Measurements from ENCODE around the gene ADCY9.

Gene ADCY9

DNA sequence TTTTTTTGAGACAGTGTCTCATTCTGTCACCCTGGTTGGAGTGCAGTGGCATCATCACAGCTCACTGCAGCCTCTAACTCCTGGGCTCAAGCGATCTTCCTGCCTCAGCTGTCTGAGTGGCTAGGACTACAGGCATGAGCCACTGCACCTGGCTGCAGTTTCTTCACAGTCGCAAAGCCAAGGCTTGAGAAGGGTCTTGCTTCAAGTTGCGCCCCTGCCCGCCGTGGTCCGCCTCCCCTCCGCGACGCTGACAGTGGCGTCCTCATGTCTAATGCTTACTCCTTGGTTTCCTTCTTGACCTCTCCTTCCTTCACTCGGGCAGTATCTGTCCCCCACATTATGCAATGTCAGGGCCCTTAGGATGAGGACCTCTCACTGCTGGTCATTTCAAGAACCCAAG is 112.7 kb downstream of the ADCY9 start:
- DNase-seq (ENCODE audit: low read depth in 2 of 2): no peak

DNA sequence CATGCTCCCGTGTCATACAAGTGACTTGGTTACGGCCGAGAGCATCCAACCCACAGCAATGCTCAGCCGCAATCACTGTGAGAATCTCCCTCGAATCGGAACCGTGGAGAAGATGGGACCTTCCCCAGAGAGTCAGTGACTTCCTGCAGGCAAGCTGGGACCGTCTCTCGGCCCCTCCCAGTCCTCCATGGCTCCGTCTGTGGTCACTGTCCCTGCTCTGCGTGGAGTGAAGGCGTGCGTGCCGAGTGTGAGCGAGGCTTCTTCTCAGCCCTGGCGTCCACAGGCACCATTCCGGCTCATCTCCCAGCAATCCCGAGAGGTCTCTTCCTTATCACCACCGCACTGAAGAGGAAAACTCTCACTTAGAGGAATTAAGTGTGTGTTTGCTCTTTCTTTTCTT is 113.1 kb downstream of the ADCY9 start:
- DNase-seq (ENCODE audit: low read depth in 2 of 2): no peak

DNA sequence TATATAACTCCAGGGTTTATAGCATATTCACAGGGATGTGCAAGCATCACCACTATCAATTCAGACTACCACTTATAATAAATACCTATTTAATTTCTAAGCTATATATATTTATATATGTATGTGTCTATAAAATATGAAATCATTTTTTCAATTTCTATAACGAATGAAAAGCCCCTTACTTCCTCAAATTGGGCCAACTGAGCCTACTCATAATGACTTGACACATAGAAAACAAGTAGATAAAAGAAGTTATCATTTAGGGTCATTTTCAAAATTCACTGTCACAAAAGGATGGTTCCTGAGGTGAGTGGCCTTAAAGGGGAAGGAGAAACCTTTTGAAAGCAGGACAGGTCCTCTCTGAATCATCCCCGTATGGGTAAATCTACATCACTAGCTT is 114.1 kb downstream of the ADCY9 start:
- no peak for DNase-seq (ENCODE audit: low read depth in 2 of 2)

DNA sequence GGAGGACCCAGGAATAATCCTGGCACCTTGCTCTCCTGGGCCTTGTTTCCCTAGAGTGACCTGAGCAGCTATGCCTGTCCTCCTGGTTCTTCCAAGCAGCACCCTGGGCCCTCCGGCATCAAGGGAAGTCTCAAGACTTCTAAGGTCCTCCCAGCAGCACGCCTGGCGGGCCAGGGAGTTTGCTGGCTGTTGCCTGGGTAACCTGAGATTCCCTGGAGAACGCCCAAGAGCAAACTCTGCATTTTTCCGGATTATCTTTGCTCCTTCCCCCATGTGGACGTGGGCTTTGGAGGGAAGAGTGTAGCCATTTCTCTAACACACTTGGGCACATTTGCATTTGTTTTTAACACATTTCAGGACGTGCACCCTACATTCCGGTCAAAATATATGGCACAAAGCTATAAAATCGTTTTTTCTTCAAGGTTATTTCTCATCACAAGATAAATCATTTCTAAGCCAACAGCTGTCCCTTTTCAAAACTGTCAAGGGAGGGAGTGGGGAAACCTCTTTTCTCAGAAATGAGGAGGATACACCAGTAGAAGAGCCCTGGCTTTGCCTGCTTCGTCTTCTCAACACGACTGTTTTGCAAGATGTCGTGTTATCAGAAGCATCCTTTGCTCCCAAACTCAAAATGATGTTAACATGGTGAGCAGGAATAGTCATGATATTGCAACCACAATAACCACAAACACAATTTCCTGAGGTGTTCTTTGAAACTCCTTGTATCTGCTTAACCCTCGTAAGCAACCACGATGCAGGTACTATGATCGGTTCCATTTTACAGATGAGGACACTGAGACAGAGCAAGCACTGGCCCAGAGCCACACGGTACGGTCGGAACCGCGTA is 116.5 kb downstream of the ADCY9 start:
- no peak for DNase-seq (ENCODE audit: low read depth in 2 of 2)

DNA sequence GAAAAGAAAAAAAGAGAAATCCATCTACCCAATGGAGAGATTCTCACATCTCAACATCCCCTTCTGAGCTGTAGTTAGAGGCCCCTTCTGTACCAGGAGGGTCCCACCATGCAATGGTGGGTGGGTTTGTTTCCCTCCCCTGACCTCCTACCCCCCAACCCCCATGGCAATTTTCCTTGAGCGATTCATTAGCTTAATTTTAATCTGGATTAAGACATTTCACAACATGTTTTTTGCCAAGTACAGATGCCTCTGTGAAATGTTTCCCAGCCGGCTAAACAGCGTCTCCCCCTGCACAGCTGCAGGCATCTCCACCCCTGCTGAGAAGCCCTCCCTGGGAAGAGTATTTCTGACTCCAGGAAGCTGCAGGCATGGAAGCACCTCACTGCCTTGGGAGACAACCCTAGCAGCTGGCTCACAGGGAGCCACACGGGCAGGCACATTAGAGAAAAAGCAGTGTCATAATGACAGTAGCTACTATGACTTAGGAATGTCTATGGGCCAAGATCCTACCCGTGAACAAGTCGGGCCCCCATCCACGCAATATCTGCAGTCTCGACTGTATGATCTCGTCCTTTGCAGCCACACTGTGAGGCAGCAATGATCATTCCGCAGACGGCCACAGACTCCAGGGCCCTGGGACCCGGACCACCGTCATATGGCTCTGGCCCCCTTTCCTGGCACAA is 117.3 kb downstream of the ADCY9 start:
- no peak for DNase-seq (ENCODE audit: low read depth in 2 of 2)

DNA sequence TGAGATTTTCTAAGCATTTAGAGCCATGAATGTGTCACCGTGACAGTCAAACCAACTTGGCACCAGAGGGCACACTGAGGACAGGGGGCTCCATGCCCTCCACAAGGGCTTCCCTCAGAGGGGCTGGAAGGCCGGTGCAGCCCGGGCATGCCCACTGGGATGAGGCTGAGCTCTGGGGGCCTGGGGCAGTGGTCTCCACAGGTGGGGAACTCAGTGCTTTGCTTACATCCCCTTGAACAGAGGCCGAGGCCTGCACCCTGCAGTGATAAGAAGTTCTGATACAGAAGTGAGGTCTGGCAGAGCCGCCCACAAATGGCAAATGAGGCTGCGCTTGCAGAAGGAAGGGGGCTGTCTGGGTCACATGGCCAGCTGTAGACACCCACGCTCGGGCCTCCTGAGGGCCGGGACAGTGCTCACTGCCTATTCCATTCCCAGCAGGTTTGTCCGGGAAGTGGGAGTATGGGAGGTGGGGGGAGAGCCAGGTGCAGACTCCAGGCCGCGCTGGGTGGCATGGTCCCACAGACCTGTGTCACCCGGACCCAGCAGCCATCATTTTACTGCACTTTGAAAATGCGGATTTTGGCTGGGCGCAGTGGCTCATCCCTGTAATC is 118.9 kb downstream of the ADCY9 start:
- DNase-seq (ENCODE audit: low read depth in 2 of 2): no peak

DNA sequence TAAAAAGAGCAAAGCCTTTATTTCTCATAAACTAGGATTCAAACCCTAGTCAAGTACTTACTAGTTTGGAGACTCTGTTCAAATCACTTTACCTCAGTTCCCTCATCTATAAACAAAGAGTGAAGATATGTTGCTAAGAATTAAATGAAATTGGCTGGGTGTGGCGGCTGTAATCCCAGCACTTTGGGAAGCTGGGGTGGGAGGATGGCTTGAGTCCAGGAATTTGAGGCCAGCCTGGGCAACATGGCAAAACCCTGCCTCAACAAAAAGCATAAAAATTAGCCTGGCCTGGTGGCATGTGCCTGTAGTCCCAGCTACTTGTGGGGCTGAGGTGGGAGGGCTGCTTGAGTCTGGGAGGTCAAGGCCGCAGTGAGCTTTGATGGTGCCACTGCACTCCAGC is 121.2 kb downstream of the ADCY9 start:
- DNase-seq (ENCODE audit: low read depth in 2 of 2): no peak

DNA sequence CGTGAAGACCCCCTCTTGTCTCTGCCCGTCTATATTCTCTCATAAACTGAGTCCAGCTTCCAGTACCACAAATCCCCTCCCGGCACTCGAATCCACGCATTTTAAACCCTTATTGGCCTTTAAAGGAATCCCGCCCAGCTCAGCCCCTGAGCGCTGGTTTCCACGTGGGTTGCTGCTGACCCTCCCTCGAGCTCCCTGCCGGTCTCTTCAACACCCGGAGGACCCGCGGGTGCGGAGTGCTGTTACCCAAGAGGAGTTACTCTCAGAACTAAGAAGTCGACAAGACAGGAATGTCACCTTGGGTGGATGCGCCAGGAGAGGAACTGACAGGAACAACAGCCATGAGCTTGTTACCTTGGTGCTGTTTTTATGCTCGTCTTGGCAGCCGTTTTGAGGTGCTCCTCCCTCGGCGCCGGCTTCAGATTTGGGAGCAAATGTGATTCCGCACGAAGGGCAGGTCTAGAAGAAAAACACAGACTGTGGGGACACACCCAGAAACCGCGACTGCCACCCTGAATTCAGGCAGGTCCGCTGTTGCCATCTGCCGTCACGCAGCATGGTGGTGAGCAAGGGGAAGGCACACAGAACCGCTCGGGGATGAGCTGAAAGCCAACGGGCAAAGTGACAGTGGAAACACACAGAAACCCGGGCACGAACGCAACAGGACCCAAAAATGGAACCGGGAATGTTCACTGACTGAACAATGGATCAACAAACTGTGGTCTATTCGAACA is 123.0 kb downstream of the ADCY9 start:
- no peak for DNase-seq (ENCODE audit: low read depth in 2 of 2)

DNA sequence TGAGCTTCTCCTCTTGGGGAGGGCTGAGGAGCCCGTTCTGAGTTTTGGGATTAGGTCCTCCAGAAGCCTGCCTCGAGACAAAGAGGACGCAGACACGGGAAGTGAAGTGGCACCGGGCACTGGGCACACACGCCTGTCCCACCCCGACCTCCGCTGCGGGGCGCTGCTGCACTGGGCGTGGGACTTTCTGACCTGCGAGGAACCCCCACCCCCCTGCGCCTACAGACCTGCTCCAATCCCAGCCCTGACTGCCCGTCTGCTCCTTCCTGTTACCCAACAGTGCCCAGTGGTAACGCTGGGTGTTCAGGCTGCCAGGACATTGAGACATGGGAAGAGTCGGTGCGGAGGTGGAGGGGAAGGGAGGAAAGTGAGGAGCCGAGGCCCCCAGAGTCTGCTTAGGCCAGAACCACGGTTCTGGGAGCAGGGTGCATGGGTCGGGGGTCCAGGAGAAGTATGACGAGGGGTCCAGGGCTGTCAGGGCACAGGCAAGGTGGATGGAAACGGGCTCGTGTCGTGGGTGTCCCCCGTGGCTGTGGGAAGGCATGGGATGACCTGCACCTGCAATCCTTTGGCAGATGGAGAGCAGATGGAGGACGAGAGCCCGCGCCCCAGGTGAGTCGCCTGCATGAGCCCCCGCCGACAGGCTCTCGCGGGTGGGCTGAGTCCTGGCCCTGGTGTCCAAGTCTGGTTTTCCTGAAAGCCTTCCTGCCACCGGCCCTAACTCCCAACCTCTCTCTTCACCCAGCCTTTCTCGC is 123.8 kb downstream of the ADCY9 start:
- no peak for DNase-seq (ENCODE audit: low read depth in 2 of 2)

DNA sequence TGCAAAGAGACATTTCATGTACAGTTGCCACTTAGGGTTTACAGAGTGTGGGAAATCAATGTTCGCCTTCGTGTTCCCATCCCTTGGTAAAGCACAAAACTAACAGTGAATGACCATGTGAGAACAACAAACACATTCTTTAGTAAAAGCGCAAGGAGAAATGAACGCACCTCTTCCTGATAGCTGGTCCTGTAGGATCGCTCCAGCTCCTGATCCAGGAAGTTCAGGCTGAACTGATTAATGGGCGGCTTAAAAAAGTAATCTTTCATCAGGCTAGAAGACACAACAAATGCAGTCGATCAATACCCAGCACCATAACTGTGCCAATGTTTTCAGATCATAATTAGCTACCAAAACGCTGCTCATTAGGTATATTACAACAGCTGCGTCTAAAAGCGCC is 127.4 kb downstream of the ADCY9 start:
- DNase-seq (ENCODE audit: low read depth in 2 of 2): no peak

DNA sequence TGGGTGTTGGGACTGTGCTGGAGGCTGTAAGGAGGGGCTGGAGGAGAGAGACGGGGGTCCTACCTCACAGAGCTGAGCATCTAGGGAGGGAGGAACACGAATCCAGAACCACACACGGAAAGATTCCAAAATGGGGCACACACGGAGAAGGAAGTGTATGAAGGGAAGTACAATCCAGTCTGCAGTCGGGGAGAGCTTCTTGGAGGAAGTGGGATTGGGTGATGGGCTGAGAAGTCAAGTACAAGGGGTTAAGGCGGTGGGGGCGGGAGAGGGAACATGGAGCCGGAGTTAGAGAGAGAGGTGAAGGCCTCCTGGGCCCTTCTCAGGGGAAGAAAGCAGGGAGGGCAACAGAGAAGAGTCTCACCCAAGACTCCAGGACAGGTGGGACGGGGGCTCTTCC is 128.2 kb downstream of the ADCY9 start:
- DNase-seq (ENCODE audit: low read depth in 2 of 2): no peak

DNA sequence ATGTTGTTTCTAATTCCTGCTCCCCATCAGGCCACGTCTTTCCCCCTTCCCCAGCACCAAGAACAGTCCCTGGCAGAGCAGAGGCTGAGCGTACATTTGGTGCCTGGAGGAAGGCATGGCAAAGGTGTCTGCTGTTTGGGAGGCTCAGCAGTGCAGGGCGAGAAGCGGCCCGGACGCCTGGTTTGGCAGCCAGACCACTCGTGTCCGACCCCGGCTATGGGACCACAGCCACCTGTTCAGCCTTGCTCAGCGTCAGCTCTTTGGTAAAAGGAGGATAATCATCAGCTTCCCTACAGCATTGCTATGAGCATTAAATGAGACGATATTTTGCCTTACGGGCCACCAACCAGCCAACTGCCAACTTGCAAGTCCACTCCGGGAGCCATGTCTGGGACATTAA is 129.0 kb downstream of the ADCY9 start:
- DNase-seq (ENCODE audit: low read depth in 2 of 2): no peak

DNA sequence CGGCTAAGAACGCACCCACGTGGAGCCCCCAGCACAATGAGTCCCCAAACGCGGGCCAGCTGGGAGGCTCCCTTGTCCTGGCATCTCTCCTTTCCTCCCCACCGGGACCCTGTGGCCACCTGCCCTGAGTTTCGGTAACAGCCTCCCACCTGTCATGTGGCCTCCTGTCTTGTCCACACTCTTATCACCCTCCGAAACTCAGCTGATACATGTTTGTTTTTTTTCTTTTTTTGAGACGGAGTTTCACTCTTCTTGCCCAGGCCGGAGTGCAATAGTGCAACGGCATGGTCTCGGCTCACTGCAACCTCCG is 130.1 kb downstream of the ADCY9 start:
- no peak for DNase-seq (ENCODE audit: low read depth in 2 of 2)

DNA sequence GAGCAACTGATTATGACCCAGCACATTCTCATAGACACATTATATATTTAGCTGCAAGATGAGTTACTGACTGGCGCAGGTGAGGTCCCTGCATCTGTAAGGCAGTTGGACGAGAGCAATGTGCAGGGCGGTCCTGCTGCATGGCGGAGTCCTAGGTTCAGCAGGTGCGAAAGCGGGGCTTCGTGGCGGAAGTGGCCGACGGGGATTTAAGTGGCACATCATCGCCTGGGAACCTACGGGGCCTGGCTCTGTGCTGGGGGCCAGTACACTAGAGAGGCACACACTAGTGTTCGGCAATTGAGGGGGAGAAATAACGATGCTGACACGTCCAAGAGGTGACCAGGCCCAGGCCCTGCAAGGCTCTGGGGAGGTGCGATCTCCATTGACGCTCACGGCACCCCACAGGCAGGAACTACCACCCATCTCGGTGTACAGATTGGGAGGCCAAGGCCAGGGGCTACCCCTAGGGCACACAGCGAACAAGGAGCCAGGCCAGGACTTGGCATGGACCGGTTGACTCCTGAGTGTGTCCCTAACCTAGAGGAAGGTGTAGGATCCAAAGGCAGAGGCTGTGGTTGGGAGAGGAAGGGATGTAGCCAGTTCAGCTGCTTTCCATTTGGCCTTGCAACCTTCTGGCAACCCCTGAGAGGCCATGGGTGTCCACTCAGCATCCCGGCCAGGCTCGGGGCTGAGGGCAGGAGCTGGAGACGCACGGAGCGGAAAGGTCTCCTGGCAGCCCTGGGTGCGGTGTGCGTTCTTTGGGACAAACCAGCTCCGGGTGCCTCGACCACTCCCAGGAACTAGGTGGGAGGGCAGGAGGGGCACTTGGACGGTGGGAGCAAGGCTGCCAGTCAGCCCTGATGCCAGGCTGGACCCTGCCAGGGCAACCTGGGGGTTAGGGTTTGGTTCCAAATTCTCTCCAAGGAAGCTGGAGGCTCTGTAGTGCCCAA is 131.9 kb downstream of the ADCY9 start:
- DNase-seq (ENCODE audit: low read depth in 2 of 2): no peak

DNA sequence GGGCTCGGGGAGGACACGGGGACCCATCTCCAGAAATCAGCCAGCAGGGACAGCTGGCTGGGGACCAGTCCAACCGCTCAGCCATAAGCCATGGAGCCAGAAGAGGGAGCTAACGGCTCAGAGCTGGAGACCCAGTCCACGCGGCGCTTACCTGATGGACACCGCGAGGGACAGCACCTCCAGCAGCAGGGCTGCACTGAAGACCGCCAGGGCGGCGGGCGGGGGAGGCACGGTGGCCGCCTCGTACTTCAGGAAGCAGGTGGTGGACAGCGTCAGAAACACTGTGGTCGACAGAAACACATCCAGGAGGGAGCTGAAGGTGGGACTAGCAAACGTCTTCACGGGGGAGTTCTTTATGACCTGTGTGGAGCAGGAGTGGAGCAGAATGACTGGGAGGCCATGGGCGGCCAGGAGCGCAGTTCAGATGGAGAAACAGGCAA is 133.1 kb downstream of the ADCY9 start:
- peak in 1 of 2 donors; percentile 11 for DNase-seq (ENCODE audit: low read depth in 2 of 2)

DNA sequence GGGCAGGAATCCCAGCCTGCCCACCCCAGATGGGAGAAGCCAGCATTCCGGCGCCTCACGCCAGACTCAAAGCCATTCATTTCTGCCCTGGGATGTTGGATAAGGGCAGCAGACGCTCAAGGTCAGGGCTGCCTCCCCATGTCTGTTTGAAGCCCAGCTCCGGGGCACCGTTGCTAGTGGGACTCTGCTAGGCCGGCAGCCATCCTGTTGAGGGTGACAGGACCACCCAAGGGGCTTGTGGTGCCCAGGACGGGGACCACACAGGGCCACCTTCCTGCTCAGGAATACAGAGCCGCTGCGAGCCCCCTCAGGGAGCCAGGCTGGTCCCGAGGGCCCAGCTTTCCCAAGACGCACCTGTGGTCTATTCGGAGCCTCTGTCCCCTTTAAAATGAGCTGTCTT is 134.0 kb downstream of the ADCY9 start:
- no peak for DNase-seq (ENCODE audit: low read depth in 2 of 2)

DNA sequence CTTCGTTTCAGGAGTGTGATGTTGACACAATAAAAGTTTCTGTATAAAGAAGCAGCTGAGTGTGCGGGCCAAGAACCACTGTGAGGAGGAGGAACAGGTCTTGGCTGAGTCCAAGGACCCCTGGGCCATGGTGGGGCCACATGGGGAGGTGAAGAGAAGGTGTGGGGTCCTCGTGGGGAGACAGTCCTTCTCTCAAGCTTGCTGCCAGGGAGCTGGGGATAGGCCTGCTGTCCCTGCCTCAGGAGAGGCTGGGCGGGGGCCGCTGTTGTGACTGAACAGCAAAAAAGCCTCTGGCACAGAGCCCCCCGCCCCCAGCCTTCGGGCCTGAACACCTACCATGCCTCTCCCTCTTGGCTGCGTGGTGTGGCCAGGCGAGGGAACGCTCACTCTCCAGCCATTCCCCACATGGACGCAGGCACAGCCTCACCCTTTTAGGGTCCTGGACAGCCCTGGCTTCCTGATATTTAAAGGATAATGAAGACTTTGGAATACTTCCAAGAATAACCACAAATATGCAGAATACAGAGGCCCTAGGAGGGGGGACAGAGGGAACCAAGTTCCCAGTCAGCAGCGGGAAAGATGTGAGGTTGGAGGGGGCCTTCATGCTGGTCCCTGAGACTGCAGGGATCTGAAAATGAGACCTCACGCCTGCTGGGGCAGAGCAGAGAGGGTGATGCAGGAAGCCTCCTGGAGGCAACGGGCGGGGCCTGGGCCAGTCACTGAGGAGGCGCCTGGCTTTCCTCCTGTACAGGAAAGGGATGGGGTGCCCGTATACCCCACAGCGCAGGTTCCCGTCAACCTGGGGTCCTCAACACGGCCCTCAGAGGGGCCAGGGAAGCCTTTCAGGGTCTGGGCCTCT is 135.8 kb downstream of the ADCY9 start:
- no peak for DNase-seq (ENCODE audit: low read depth in 2 of 2)

DNA sequence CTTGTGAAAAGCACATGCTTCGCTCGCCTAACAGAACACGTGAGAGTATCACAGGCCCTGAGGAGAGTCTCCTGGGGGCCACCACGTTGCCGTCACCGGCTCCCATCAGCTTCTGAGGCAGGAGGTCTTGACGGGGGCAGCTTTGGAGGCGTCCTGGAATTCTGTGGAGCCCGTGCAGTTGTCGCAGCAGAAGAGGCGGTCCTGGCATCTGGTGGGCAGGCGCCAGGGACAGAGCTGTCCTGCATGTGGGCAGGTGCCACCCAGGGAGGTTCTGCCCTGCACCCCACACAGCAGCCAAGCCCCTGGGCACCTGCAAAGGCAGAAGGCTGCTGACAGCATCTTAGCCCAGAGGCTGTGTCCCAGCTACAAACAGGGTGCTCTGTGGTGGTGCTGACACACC is 136.7 kb downstream of the ADCY9 start:
- no peak for DNase-seq (ENCODE audit: low read depth in 2 of 2)

DNA sequence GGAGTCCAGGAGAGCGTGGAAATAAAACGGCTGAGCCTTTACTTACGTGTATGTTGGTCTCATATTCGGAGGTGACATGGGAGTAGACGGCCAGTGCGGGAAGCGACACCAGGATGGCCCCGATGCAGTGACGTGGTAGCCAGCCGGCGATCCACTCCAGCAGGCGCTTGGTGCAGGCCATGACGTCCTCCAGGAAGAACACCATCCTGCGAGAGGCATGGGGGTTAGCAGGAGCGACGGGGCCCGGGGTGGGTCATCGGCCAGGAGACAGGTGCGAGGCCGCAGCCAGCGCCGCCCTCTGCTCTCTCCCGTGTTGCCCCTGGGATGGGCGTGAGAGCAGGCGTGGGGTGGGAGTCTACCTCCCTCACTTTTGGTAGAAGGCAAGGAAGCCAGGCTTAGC is 137.2 kb downstream of the ADCY9 start:
- no peak for DNase-seq (ENCODE audit: low read depth in 2 of 2)

DNA sequence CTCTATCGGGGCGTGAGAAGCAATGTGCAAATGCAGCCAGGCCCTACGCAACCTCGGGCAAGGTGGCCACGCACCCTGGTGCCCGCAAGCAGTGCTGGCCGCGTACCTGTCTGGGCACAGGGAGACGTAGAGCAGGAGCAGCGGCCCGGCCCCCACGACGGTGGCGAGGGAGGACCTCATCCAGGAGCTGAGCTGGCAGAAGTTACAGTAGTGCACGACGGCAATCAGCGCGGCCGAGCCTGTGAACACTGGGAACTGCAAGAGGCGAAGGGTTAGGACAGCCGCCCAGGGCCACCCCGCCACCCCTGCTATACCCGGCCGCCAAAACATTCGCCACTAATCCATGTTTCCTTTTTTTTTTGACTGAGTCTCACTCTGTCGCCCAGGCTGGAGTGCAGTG is 138.9 kb downstream of the ADCY9 start:
- DNase-seq (ENCODE audit: low read depth in 2 of 2): no peak

All from stimulated activated CD8-positive, alpha-beta memory T cell treated with anti-CD3 and anti-CD28 coated beads, Interleukin-2, amount 100 ng/mL, for 48 hours (primary cell).